GM19467 (cell line): ENCODE data around the gene ZNF283.
"Not testable (repeated sequence)": the region's sequence is repeated elsewhere in the genome, so short reads cannot be mapped to it uniquely, and the experiment has no call there.

Source experiments
- ATAC-seq: cut with Tn5 transposase; IDR thresholded peaks from one replicate; pipeline ENCODE4 v1.9.1; 2021; ENCODE audit warnings: mild to moderate bottlenecking, moderate library complexity; ENCODE audit not compliant: unreplicated experiment

Gene ZNF283

GRCh38 chr19:43799502-43800142, 27.5 kb upstream of the ZNF283 start:
- ATAC-seq = no peak

GRCh38 chr19:43802216-43802951, 24.7 kb upstream of the ZNF283 start, which contains the start of gene LYPD5:
Gene LYPD5 (minus strand): TSS chr19:43802447. CDS start chr19:43802380, 67 bp downstream.
- ATAC-seq = no peak

GRCh38 chr19:43804432-43804831, 22.7 kb upstream of the ZNF283 start:
- ATAC-seq = no peak

- ATAC-seq = not testable (repeated sequence)
Observed at GRCh38 chr19:43806401-43806800, 20.7 kb upstream of the ZNF283 start.

GRCh38 chr19:43806848-43807247, 20.3 kb upstream of the ZNF283 start:
- no peak for ATAC-seq

- ATAC-seq = no peak
Observed at GRCh38 chr19:43807651-43808050, 19.5 kb upstream of the ZNF283 start.

- no peak for ATAC-seq
Observed at GRCh38 chr19:43809762-43810696, 17.1 kb upstream of the ZNF283 start.

- no peak for ATAC-seq
Observed at GRCh38 chr19:43811837-43812236, 15.3 kb upstream of the ZNF283 start.

GRCh38 chr19:43812259-43812658, 14.9 kb upstream of the ZNF283 start:
- no peak for ATAC-seq

- ATAC-seq = no peak
Observed at GRCh38 chr19:43812688-43813087, 14.4 kb upstream of the ZNF283 start.

GRCh38 chr19:43814663-43815352, 12.3 kb upstream of the ZNF283 start:
- ATAC-seq = no peak

- not testable (repeated sequence) for ATAC-seq
Observed at GRCh38 chr19:43817454-43817853, 9.7 kb upstream of the ZNF283 start.

GRCh38 chr19:43818500-43818899, 8.6 kb upstream of the ZNF283 start:
- ATAC-seq = no peak

GRCh38 chr19:43820098-43820883, 6.8 kb upstream of the ZNF283 start:
- no peak for ATAC-seq

- ATAC-seq = no peak
Observed at GRCh38 chr19:43820884-43821215, 6.3 kb upstream of the ZNF283 start.

- ATAC-seq = not testable (repeated sequence)
Observed at GRCh38 chr19:43823856-43824255, 3.3 kb upstream of the ZNF283 start.

GRCh38 chr19:43824572-43824971, 2.5 kb upstream of the ZNF283 start:
- not testable (repeated sequence) for ATAC-seq

- ATAC-seq = no peak
Observed at GRCh38 chr19:43839139-43839538, 12.0 kb downstream of the ZNF283 start.

- no peak for ATAC-seq
Observed at GRCh38 chr19:43842007-43842406, 14.9 kb downstream of the ZNF283 start.

GRCh38 chr19:43847246-43847645, 20.1 kb downstream of the ZNF283 start:
- ATAC-seq = no peak
